ENCODE measurements around the gene TBC1D5. TPM values are rescaled to one million over a fixed set of nuclear protein-coding genes. Genes with fewer than 3 reads are reported as not detected.

The TBC1D5 gene
- total RNA-seq, 1 experiment from 2014 or later = 36.4 TPM

DNA sequence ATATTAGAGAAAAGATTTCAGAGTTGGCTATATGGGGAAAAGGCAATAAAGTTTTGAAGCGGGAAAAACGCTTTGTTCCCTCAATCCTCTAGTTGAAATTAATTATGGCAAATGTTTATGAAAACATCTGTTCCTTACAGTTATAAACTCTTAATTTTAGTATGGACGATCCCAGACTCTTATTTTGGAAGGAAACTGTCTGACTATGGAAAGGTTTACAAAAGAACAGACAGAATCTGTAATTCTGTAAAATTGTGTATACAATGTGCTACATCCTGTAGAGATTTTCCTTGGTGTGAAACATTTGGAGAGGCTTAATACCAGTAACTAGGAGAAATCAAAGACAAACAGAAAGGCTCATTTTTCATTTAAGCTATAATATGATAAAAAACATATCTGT lies 311.8 kb downstream of the TBC1D5 start:
- Mint-ChIP-seq H3K4me3 (ENCODE audit: unreplicated experiment) (no peak overlapping the region), H3K4me1 (ENCODE audit: low read depth, unreplicated experiment) (no peaks in the 10 kb centered on the region), H3K27me3 (ENCODE audit: insufficient read depth, unreplicated experiment) (no peaks in the 10 kb centered on the region), H3K36me3 (ENCODE audit: insufficient read depth, unreplicated experiment) (peaks cover 5% of the 10 kb centered on the region), H3K9me3 (ENCODE audit: unreplicated experiment) (no peaks in the 10 kb centered on the region), H3K27ac (ENCODE audit: unreplicated experiment) (no peak overlapping the region)
- intact Hi-C loops (cut with micrococcal nuclease; ENCODE audit: unreplicated experiment) = no loop called here
- DNase-seq = no peak
- H3K9me3 ChIP-seq = no peaks in the 10 kb centered on the region
- ChIA-PET POLR2A (no interaction called here), CTCF (no interaction called here)
- H3K27me3 ChIP-seq (replicated peaks; ENCODE audit: control insufficient read depth, insufficient read depth, low read length) = no peaks in the 10 kb centered on the region
- BruUV-seq (replicated peaks) = no TSS peak
- H3K4me3 ChIP-seq (ENCODE audit: low read depth, low read length) = no peak overlapping the region
- H3K36me3 ChIP-seq (ENCODE audit: control insufficient read depth, insufficient read depth, low read length) = no peaks in the 10 kb centered on the region
- H3K4me1 ChIP-seq = no peaks in the 10 kb centered on the region
- TF ChIP-seq, protein P1, sequence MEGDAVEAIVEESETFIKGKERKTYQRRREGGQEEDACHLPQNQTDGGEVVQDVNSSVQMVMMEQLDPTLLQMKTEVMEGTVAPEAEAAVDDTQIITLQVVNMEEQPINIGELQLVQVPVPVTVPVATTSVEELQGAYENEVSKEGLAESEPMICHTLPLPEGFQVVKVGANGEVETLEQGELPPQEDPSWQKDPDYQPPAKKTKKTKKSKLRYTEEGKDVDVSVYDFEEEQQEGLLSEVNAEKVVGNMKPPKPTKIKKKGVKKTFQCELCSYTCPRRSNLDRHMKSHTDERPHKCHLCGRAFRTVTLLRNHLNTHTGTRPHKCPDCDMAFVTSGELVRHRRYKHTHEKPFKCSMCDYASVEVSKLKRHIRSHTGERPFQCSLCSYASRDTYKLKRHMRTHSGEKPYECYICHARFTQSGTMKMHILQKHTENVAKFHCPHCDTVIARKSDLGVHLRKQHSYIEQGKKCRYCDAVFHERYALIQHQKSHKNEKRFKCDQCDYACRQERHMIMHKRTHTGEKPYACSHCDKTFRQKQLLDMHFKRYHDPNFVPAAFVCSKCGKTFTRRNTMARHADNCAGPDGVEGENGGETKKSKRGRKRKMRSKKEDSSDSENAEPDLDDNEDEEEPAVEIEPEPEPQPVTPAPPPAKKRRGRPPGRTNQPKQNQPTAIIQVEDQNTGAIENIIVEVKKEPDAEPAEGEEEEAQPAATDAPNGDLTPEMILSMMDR (IDR thresholded peaks at IDR 0.05; ENCODE audit: insufficient read depth in 1 of 2, low read depth in 1 of 2, low read length in 1 of 2, severe bottlenecking in 1 of 2, unreplicated experiment in 1 of 2) = no peak

DNA sequence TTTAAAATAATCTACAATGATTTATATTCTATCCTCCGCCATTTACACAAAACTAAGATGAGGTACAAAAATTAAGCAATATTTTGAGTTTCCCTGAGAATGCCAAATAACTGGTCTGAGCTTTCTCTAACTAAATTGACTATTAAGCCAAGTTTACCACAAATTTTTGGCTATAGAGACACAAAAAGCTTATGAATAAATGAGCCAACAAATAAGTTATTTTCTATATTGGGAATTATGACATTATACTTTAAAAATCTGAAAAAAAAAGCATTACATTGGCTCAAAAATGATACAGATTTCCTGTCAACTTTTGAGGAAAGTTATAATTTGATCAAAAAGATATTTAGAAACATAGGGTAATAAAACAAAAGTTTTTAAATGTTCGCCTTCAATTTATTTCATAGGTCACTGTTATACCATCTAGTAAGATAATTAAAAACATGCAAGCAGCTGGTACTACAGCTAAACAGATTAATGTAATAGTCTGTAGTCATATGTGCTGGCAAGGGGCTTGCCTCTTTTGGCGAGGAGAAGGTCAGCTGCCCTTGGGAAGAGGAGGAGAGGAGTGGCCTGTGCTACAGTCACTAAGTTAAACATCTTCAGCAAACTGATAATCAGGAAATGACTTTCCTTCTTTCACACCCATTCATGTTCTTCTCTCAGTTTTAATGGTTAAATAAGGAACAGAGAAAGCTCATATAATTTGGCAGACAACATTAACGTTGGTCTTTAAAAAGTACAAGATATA lies 318.5 kb downstream of the TBC1D5 start:
- intact Hi-C loops (cut with micrococcal nuclease; ENCODE audit: unreplicated experiment) = no loop called here
- Mint-ChIP-seq H3K4me1 (ENCODE audit: low read depth, unreplicated experiment) (no peaks in the 10 kb centered on the region), H3K27ac (ENCODE audit: unreplicated experiment) (no peak overlapping the region), H3K27me3 (ENCODE audit: insufficient read depth, unreplicated experiment) (no peaks in the 10 kb centered on the region), H3K9me3 (ENCODE audit: unreplicated experiment) (no peaks in the 10 kb centered on the region), H3K4me3 (ENCODE audit: unreplicated experiment) (no peak overlapping the region), H3K36me3 (ENCODE audit: insufficient read depth, unreplicated experiment) (no peaks in the 10 kb centered on the region)
- no peak for DNase-seq
- TF ChIP-seq, protein P1 (IDR thresholded peaks at IDR 0.05; ENCODE audit: insufficient read depth in 1 of 2, low read depth in 1 of 2, low read length in 1 of 2, severe bottlenecking in 1 of 2, unreplicated experiment in 1 of 2) = no peak
- no peaks in the 10 kb centered on the region for H3K27me3 ChIP-seq (replicated peaks; ENCODE audit: control insufficient read depth, insufficient read depth, low read length)
- ChIA-PET POLR2A (no interaction called here), CTCF (no interaction called here)
- no peaks in the 10 kb centered on the region for H3K9me3 ChIP-seq
- no peak overlapping the region for H3K4me3 ChIP-seq (ENCODE audit: low read depth, low read length)
- H3K4me1 ChIP-seq = peaks cover 17% of the 10 kb centered on the region; the same call in 1 of the 2 replicates
- BruUV-seq (replicated peaks) = no TSS peak
- no peaks in the 10 kb centered on the region for H3K36me3 ChIP-seq (ENCODE audit: control insufficient read depth, insufficient read depth, low read length)

DNA sequence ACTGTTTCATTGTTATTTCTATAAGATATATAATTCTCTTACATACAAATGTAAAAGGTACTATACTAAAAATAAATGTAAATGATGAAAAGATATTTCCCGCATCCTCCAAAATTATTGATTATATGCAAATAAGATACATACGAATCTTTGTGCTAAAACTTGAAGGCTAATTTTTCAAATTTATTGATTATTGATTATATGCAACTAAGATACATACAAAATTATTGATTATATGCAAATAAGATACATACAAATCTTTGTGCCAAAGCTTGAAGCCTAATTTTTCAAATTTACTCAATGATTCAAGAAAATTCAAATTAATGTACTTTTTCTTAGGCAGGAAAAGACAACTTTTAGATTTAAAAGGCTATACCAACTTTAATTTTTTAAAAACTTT lies 319.8 kb downstream of the TBC1D5 start:
- Histone ChIP-seq H3K9me3 (no peaks in the 10 kb centered on the region), H3K36me3 (ENCODE audit: control insufficient read depth, insufficient read depth, low read length) (no peaks in the 10 kb centered on the region), H3K4me3 (ENCODE audit: low read depth, low read length) (no peak overlapping the region), H3K4me1 (peaks cover 17% of the 10 kb centered on the region; the same call in 1 of the 2 replicates), H3K27me3 (replicated peaks; ENCODE audit: control insufficient read depth, insufficient read depth, low read length) (no peaks in the 10 kb centered on the region)
- BruUV-seq (replicated peaks) = no TSS peak
- TF ChIP-seq, protein P1 (IDR thresholded peaks at IDR 0.05; ENCODE audit: insufficient read depth in 1 of 2, low read depth in 1 of 2, low read length in 1 of 2, severe bottlenecking in 1 of 2, unreplicated experiment in 1 of 2) = no peak
- no peak for DNase-seq
- H3K4me3 Mint-ChIP-seq (ENCODE audit: unreplicated experiment) = no peak overlapping the region
- no peaks in the 10 kb centered on the region for H3K36me3 Mint-ChIP-seq (ENCODE audit: insufficient read depth, unreplicated experiment)
- no peaks in the 10 kb centered on the region for H3K4me1 Mint-ChIP-seq (ENCODE audit: low read depth, unreplicated experiment)
- CTCF ChIA-PET = no interaction called here
- H3K9me3 Mint-ChIP-seq (ENCODE audit: unreplicated experiment) = no peaks in the 10 kb centered on the region
- H3K27me3 Mint-ChIP-seq (ENCODE audit: insufficient read depth, unreplicated experiment) = no peaks in the 10 kb centered on the region
- H3K27ac Mint-ChIP-seq (ENCODE audit: unreplicated experiment) = no peak overlapping the region
- POLR2A ChIA-PET = no interaction called here
- intact Hi-C loops (cut with micrococcal nuclease; ENCODE audit: unreplicated experiment) = no loop called here
